HEK293 (cell line): ENCODE measurements around the gene LRP1B.

ENCODE experiments used
- CTCF ChIA-PET: fragments of 350-600 bp; formaldehyde crosslinking; extraction: SDS; loops from one replicate; lab custom pipeline; 2021; ENCODE audit warnings: antibody characterized with exemption; lab: Yijun Ruan, JAX
- POLR2A ChIA-PET: fragments of 300-600 bp; formaldehyde crosslinking; extraction: SDS; loops from one replicate; lab custom pipeline; 2020; ENCODE audit warnings: antibody characterized with exemption, inconsistent platforms; lab: Yijun Ruan, JAX
- H3K27ac ChIP-seq: fragments of 200-500 bp; sonication (Bioruptor generic); 2 replicates; pipeline ENCODE4 v1.5.1; 2014; ENCODE audit warnings: low read depth, low read length, control low read depth, inconsistent platforms; ENCODE audit errors: extremely low read depth
- H3K36me3 ChIP-seq, 2 experiments: fragments of 200-500 bp in 1 of 2; sonication (Bioruptor generic) in 1 of 2; 1 replicate in 1 of 2; 2 replicates in 1 of 2; pipeline ENCODE4 v1.5.1; 2014 to 2017; ENCODE audit warnings: inconsistent platforms in 2 of 2, low read length in 2 of 2; ENCODE audit not compliant: control insufficient read depth in 2 of 2, insufficient read depth in 1 of 2
- H3K4me1 ChIP-seq: fragments of 200-500 bp; sonication (Bioruptor generic); 2 replicates; pipeline ENCODE4 v1.5.1; 2014; ENCODE audit warnings: mild to moderate bottlenecking, low read length, inconsistent platforms; ENCODE audit not compliant: control insufficient read depth, insufficient read depth
- H3K4me3 ChIP-seq: 2 replicates; pipeline ENCODE4 v1.5.1; 2011; ENCODE audit warnings: low read depth, mild to moderate bottlenecking, control low read depth, low read length, moderate library complexity
- H3K9me3 ChIP-seq: fragments of 200-500 bp; sonication (Bioruptor generic); 2 replicates; pipeline ENCODE4 v1.5.1; 2014; ENCODE audit warnings: low read depth, low read length, inconsistent platforms; ENCODE audit not compliant: control insufficient read depth, insufficient read depth
- AEBP2 ChIP-seq: fragments of 450-650 bp; formaldehyde crosslinking; IDR thresholded peaks from 2 replicates; pipeline ENCODE4 v1.5.1; 2016; ENCODE audit warnings: missing biosample characterization, missing genetic modification characterization, borderline replicate concordance
- CTCF ChIP-seq: fragments of 450-650 bp; formaldehyde crosslinking; IDR thresholded peaks from 2 replicates; pipeline ENCODE4 v1.5.1; 2016; ENCODE audit warnings: missing biosample characterization, missing genetic modification characterization
- HIC1 ChIP-seq: fragments of 450-650 bp; formaldehyde crosslinking; IDR thresholded peaks from 2 replicates; pipeline ENCODE4 v1.5.1; 2016; ENCODE audit warnings: missing biosample characterization, missing genetic modification characterization
- MZF1 ChIP-seq: fragments of 450-650 bp; formaldehyde crosslinking; IDR thresholded peaks from 2 replicates; pipeline ENCODE4 v1.5.1; 2017; ENCODE audit warnings: missing biosample characterization, missing genetic modification characterization, borderline replicate concordance
- OVOL3 ChIP-seq: fragments of 450-650 bp; formaldehyde crosslinking; IDR thresholded peaks from 2 replicates; pipeline ENCODE4 v1.5.1; 2016; ENCODE audit warnings: missing biosample characterization, missing genetic modification characterization
- ZFHX2 ChIP-seq: fragments of 450-650 bp; formaldehyde crosslinking; conservative IDR thresholded peaks from 2 replicates; pipeline ENCODE4 v1.5.1; 2016; ENCODE audit warnings: missing biosample characterization, missing genetic modification characterization
- ZNF114 ChIP-seq: fragments of 450-650 bp; formaldehyde crosslinking; IDR thresholded peaks from 2 replicates; pipeline ENCODE4 v1.5.0; 2017; ENCODE audit warnings: missing biosample characterization, missing genetic modification characterization
- ZNF18 ChIP-seq: fragments of 450-650 bp; formaldehyde crosslinking; IDR thresholded peaks from 2 replicates; pipeline ENCODE4 v1.5.1; 2016; ENCODE audit warnings: missing biosample characterization, missing genetic modification characterization
- ZNF19 ChIP-seq: fragments of 450-650 bp; formaldehyde crosslinking; IDR thresholded peaks from 2 replicates; pipeline ENCODE4; 2016; ENCODE audit warnings: missing biosample characterization, missing genetic modification characterization, low read depth
- ZNF2 ChIP-seq: fragments of 450-650 bp; formaldehyde crosslinking; IDR thresholded peaks from 2 replicates; pipeline ENCODE4 v1.5.1; 2016; ENCODE audit warnings: missing biosample characterization, missing genetic modification characterization
- ZNF239 ChIP-seq: fragments of 450-650 bp; formaldehyde crosslinking; IDR thresholded peaks from 2 replicates; pipeline ENCODE4 v1.5.1; 2016; ENCODE audit warnings: missing biosample characterization, missing genetic modification characterization
- ZNF266 ChIP-seq: fragments of 450-650 bp; formaldehyde crosslinking; IDR thresholded peaks from 2 replicates; pipeline ENCODE4 v1.5.1; 2016; ENCODE audit warnings: missing biosample characterization, missing genetic modification characterization, low read depth
- ZNF302 ChIP-seq: fragments of 450-650 bp; formaldehyde crosslinking; IDR thresholded peaks from 2 replicates; pipeline ENCODE4 v1.5.1; 2016; ENCODE audit warnings: missing biosample characterization, missing genetic modification characterization, low read depth
- ZNF426 ChIP-seq: fragments of 450-650 bp; formaldehyde crosslinking; IDR thresholded peaks from 2 replicates; pipeline ENCODE4 v1.5.1; 2017; ENCODE audit warnings: missing biosample characterization, missing genetic modification characterization, mild to moderate bottlenecking, inconsistent platforms, moderate library complexity
- ZNF529 ChIP-seq: fragments of 450-650 bp; formaldehyde crosslinking; IDR thresholded peaks from 2 replicates; pipeline ENCODE4 v1.5.1; 2017; ENCODE audit warnings: missing genetic modification characterization, missing biosample characterization; ENCODE audit not compliant: insufficient replicate concordance
- ZNF530 ChIP-seq: fragments of 450-650 bp; formaldehyde crosslinking; IDR thresholded peaks from 2 replicates; pipeline ENCODE4 v1.5.1; 2016; ENCODE audit warnings: low read depth, missing biosample characterization, missing genetic modification characterization
- ZNF677 ChIP-seq: fragments of 450-650 bp; IDR thresholded peaks from 2 replicates; pipeline ENCODE4 v1.5.0; 2018; ENCODE audit warnings: missing biosample characterization, mild to moderate bottlenecking, missing genetic modification characterization, moderate library complexity

Gene LRP1B

GRCh38 chr2:141522048-141522447 lies 608.8 kb downstream of the LRP1B start:
- Histone ChIP-seq H3K36me3 (no peaks in the 10 kb centered on the region), H3K9me3 (no peaks in the 10 kb centered on the region), H3K4me3 (no peak overlapping the region), H3K27ac (no peak overlapping the region), H3K4me1 (no peaks in the 10 kb centered on the region)
- ChIA-PET CTCF (no interaction called here), POLR2A (no interaction called here)
- TF ChIP-seq ZNF19 (tag by site-specific recombination): no peak

GRCh38 chr2:141519906-141520305 lies 610.9 kb downstream of the LRP1B start:
- Histone ChIP-seq H3K4me1 (no peaks in the 10 kb centered on the region), H3K27ac (no peak overlapping the region), H3K4me3 (no peak overlapping the region), H3K9me3 (no peaks in the 10 kb centered on the region), H3K36me3 (no peaks in the 10 kb centered on the region)
- no peak for TF ChIP-seq ZNF302 (tag by site-specific recombination)
- TF ChIP-seq MZF1 (tag by site-specific recombination): no peak
- no peak for TF ChIP-seq CTCF
- TF ChIP-seq HIC1: no peak
- TF ChIP-seq ZNF530: no peak
- no peak for TF ChIP-seq ZNF114 (tag by site-specific recombination)
- TF ChIP-seq OVOL3: no peak
- TF ChIP-seq AEBP2 (tag by site-specific recombination): no peak
- TF ChIP-seq ZNF18 (tag by site-specific recombination): no peak
- no peak for TF ChIP-seq ZNF266 (tag by site-specific recombination)
- TF ChIP-seq ZNF426 (tag by site-specific recombination): no peak
- no peak for TF ChIP-seq ZNF239 (tag by site-specific recombination)
- no peak for TF ChIP-seq ZNF677
- ChIA-PET CTCF (no interaction called here), POLR2A (no interaction called here)

- ChIA-PET CTCF (interaction anchor here (0.7 kb wide), 1 partner anchor 16 kb away, joined by 3 read pairs; no protein-coding TSS in a partner anchor), POLR2A (no interaction called here)
- Histone ChIP-seq H3K4me3 (no peak overlapping the region), H3K4me1 (no peaks in the 10 kb centered on the region), H3K27ac (no peak overlapping the region), H3K9me3 (no peaks in the 10 kb centered on the region), H3K36me3 (no peaks in the 10 kb centered on the region)
- TF ChIP-seq ZNF2 (tag by site-specific recombination): no peak
- no peak for TF ChIP-seq ZNF529 (tag by site-specific recombination)
- TF ChIP-seq OVOL3: no peak
- TF ChIP-seq ZFHX2: no peak
Observed at GRCh38 chr2:141517852-141518421, 612.9 kb downstream of the LRP1B start.
